NCI-H69 (cell line): ENCODE measurements around the gene PTPN13.
A peak's percentile ranks its signal among the peaks of the same experiment; 100 is the strongest.
"Not testable (repeated sequence)": the region's sequence is repeated elsewhere in the genome, so short reads cannot be mapped to it uniquely, and the experiment has no call there.

Experiments
- DNase-seq: peaks from one replicate; lab custom pipeline; 2025; lab: John Stamatoyannopoulos, UW

PTPN13 gene

GRCh38 chr4:86719149-86719548, 125.0 kb downstream of the PTPN13 start:
- DNase-seq = not testable (repeated sequence)

- no peak for DNase-seq
Observed at GRCh38 chr4:86720508-86721068, 126.5 kb downstream of the PTPN13 start.

- DNase-seq = no peak
Observed at GRCh38 chr4:86721412-86721811, 127.3 kb downstream of the PTPN13 start.

- no peak for DNase-seq
Observed at GRCh38 chr4:86730310-86730709, 136.2 kb downstream of the PTPN13 start.

GRCh38 chr4:86737244-86737643, 143.1 kb downstream of the PTPN13 start:
- no peak for DNase-seq

GRCh38 chr4:86741846-86742245, 147.7 kb downstream of the PTPN13 start:
- no peak for DNase-seq

- no peak for DNase-seq
Observed at GRCh38 chr4:86744570-86744969, 150.5 kb downstream of the PTPN13 start.

- no peak for DNase-seq
Observed at GRCh38 chr4:86749121-86749520, 155.0 kb downstream of the PTPN13 start.

GRCh38 chr4:86755388-86755787, 161.3 kb downstream of the PTPN13 start:
- DNase-seq = no peak

- DNase-seq = peak; percentile 9
Observed at GRCh38 chr4:86757468-86757867, 163.4 kb downstream of the PTPN13 start.

GRCh38 chr4:86759298-86759697, 165.2 kb downstream of the PTPN13 start:
- no peak for DNase-seq

- DNase-seq = no peak
Observed at GRCh38 chr4:86762649-86763048, 168.5 kb downstream of the PTPN13 start.

- peak; percentile 52 for DNase-seq
Observed at GRCh38 chr4:86769794-86770193, 175.7 kb downstream of the PTPN13 start.

- DNase-seq = no peak
Observed at GRCh38 chr4:86771141-86771540, 177.0 kb downstream of the PTPN13 start.

- DNase-seq = no peak
Observed at GRCh38 chr4:86775061-86775460, 180.9 kb downstream of the PTPN13 start.

GRCh38 chr4:86778175-86778574, 184.1 kb downstream of the PTPN13 start:
- peak; percentile 11 for DNase-seq

GRCh38 chr4:86788826-86789225, 194.7 kb downstream of the PTPN13 start:
- DNase-seq = no peak

GRCh38 chr4:86791126-86791525, 197.0 kb downstream of the PTPN13 start:
- no peak for DNase-seq

- DNase-seq = no peak
Observed at GRCh38 chr4:86809809-86810208, 215.7 kb downstream of the PTPN13 start.

GRCh38 chr4:86810847-86811246, 216.7 kb downstream of the PTPN13 start:
- no peak for DNase-seq

- no peak for DNase-seq
Observed at GRCh38 chr4:86815653-86816052, 221.5 kb downstream of the PTPN13 start.

- no peak for DNase-seq
Observed at GRCh38 chr4:86816501-86817273, 222.6 kb downstream of the PTPN13 start.

- no peak for DNase-seq
Observed at GRCh38 chr4:86818211-86818610, 224.1 kb downstream of the PTPN13 start.

GRCh38 chr4:86818841-86819240, 224.7 kb downstream of the PTPN13 start:
- no peak for DNase-seq
